SK-N-SH (cell line): ENCODE measurements around the gene UNC13B. TPM values are rescaled to one million over a fixed set of nuclear protein-coding genes. Genes with fewer than 3 reads are reported as not detected.

Experiments used
- CTCF ChIA-PET: fragments of 300-600, 350-600 bp; formaldehyde crosslinking; extraction: SDS; loops from one replicate; lab custom pipeline; 2021; lab: Yijun Ruan, JAX
- POLR2A ChIA-PET: fragments of 350-600 bp; sonication (Branson Sonifier 250); formaldehyde crosslinking; extraction: SDS; loops from one replicate; lab custom pipeline; 2020; ENCODE audit warnings: antibody characterized with exemption, inconsistent platforms; lab: Yijun Ruan, JAX
- DNase-seq: peaks from one replicate; pipeline ENCODE4 v3.0.0; 2012
- H2AFZ ChIP-seq: fragments of 200-600 bp; sonication (generic); 2 replicates; pipeline ENCODE4 v1.8.1; 2016; ENCODE audit warnings: antibody characterized with exemption, mild to moderate bottlenecking, low read depth
- H3F3A ChIP-seq: fragments of 200-600 bp; sonication (generic); replicated peaks from 2 replicates; pipeline ENCODE3; 2016; ENCODE audit warnings: antibody characterized with exemption, mild to moderate bottlenecking; ENCODE audit not compliant: insufficient read depth
- H3K27ac ChIP-seq, 2 experiments: fragments of 200-500 bp in 1 of 2; fragments of 200-600 bp in 1 of 2; sonication (Bioruptor generic) in 1 of 2; sonication (generic), shearing (Covaris generic) in 1 of 2; 2 replicates each; pipeline versions ENCODE4 v1.5.1 to v1.6.1; 2014 to 2016; ENCODE audit warnings: low read depth in 2 of 2, inconsistent platforms in 1 of 2, low read length in 1 of 2, mild to moderate bottlenecking in 1 of 2, mixed read lengths in 1 of 2
- H3K27me3 ChIP-seq: fragments of 200-600 bp; sonication (generic), shearing (Covaris generic); 2 replicates; pipeline ENCODE4 v1.6.1; 2016; ENCODE audit warnings: mixed run types; ENCODE audit not compliant: insufficient read depth
- H3K36me3 ChIP-seq, 2 experiments: fragments of 200-500 bp in 1 of 2; fragments of 200-600 bp in 1 of 2; sonication (Bioruptor generic) in 1 of 2; sonication (generic) in 1 of 2; replicated peaks in 1 of 2; 2 replicates each; pipeline versions ENCODE3 to v1.5.1; 2014 to 2016; ENCODE audit warnings: low read length in 1 of 2, mild to moderate bottlenecking in 1 of 2; ENCODE audit not compliant: insufficient read depth in 2 of 2, control insufficient read depth in 1 of 2
- H3K4me1 ChIP-seq, 2 experiments: fragments of 200-500 bp in 1 of 2; fragments of 200-600 bp in 1 of 2; sonication (Bioruptor generic) in 1 of 2; sonication (generic), shearing (Covaris generic) in 1 of 2; 2 replicates each; pipeline versions ENCODE4 v1.5.1 to v1.6.1; 2014 to 2016; ENCODE audit warnings: low read depth in 1 of 2, low read length in 1 of 2, mixed run types in 1 of 2; ENCODE audit not compliant: insufficient read depth in 2 of 2, control insufficient read depth in 1 of 2
- H3K4me2 ChIP-seq: fragments of 200-600 bp; sonication (generic), shearing (Covaris generic); 2 replicates; pipeline ENCODE4 v1.6.1; 2017; ENCODE audit warnings: mixed run types
- H3K4me3 ChIP-seq, 2 experiments: fragments of 200-500 bp in 1 of 2; fragments of 200-600 bp in 1 of 2; sonication (Bioruptor generic) in 1 of 2; sonication (generic), shearing (Covaris generic) in 1 of 2; 2 replicates each; pipeline versions ENCODE4 v1.5.1 to v1.8.1; 2014 to 2016; ENCODE audit warnings: low read depth in 2 of 2, inconsistent platforms in 1 of 2, low read length in 1 of 2, mild to moderate bottlenecking in 1 of 2, mixed read lengths in 1 of 2, moderate library complexity in 1 of 2
- H3K79me2 ChIP-seq: fragments of 200-600 bp; sonication (generic); 2 replicates; pipeline ENCODE4 v1.8.1; 2017; ENCODE audit warnings: mild to moderate bottlenecking; ENCODE audit not compliant: insufficient read depth
- H3K9ac ChIP-seq: fragments of 200-600 bp; sonication (generic); 2 replicates; pipeline ENCODE4 v1.6.1; 2017; ENCODE audit warnings: mixed run types
- H3K9me2 ChIP-seq: fragments of 200-600 bp; sonication (generic); 2 replicates; pipeline ENCODE4 v1.6.1; 2017; ENCODE audit warnings: mixed run types
- H3K9me3 ChIP-seq: fragments of 200-600 bp; sonication (generic); 2 replicates; pipeline ENCODE4 v1.6.1; 2017; ENCODE audit warnings: mixed run types, mild to moderate bottlenecking, moderate library complexity
- H4K20me1 ChIP-seq: fragments of 200-600 bp; sonication (generic); 2 replicates; pipeline ENCODE4 v1.6.1; 2017; ENCODE audit warnings: mild to moderate bottlenecking, mixed run types; ENCODE audit not compliant: insufficient read depth
- CTCF ChIP-seq: fragments of 200-600 bp; sonication (generic); IDR thresholded peaks from 2 replicates; pipeline ENCODE4 v1.6.1; 2017; ENCODE audit warnings: antibody characterized with exemption, mild to moderate bottlenecking, moderate library complexity
- ELF1 ChIP-seq: IDR thresholded peaks from 2 replicates; pipeline ENCODE4 v1.4.0; 2012
- EP300 ChIP-seq, 2 experiments: IDR thresholded peaks; 2 replicates each; pipeline versions ENCODE4 v1.4.0 to v1.6.1; 2012; ENCODE audit warnings: borderline replicate concordance in 1 of 2, low read depth in 1 of 2, low read length in 1 of 2
- EZH2phosphoT487 ChIP-seq: fragments of 200-600 bp; sonication (generic); IDR thresholded peaks from 2 replicates; pipeline ENCODE4 v1.6.1; 2017; ENCODE audit warnings: low read depth, mixed run types, mild to moderate bottlenecking, antibody characterized with exemption, moderate library complexity, borderline replicate concordance
- FOSL2 ChIP-seq: IDR thresholded peaks from 2 replicates; pipeline ENCODE4 v1.4.0; 2012; ENCODE audit warnings: low read depth, mild to moderate bottlenecking, moderate library complexity, borderline replicate concordance
- FOXM1 ChIP-seq: IDR thresholded peaks from 2 replicates; pipeline ENCODE4 v1.4.0; 2012; ENCODE audit warnings: low read depth, mild to moderate bottlenecking
- GABPA ChIP-seq: IDR thresholded peaks from 2 replicates; pipeline ENCODE4 v1.4.0; 2012; ENCODE audit warnings: low read depth, mild to moderate bottlenecking
- MEF2A ChIP-seq: IDR thresholded peaks from 2 replicates; pipeline ENCODE4 v1.4.0; 2012; ENCODE audit warnings: low read depth, borderline replicate concordance
- MXI1 ChIP-seq: IDR thresholded peaks from 2 replicates; pipeline ENCODE4 v1.6.1; 2012; ENCODE audit warnings: mild to moderate bottlenecking, low read depth, low read length, improper control_type of control experiment
- NFIC ChIP-seq: IDR thresholded peaks from 2 replicates; pipeline ENCODE4 v1.4.0; 2012; ENCODE audit warnings: borderline replicate concordance
- POLR2AphosphoS5 ChIP-seq: IDR thresholded peaks from 2 replicates; pipeline ENCODE4 v1.6.1; 2012; ENCODE audit warnings: low read depth, low read length
- RAD21 ChIP-seq: IDR thresholded peaks from 2 replicates; pipeline ENCODE4 v1.6.1; 2012; ENCODE audit warnings: mild to moderate bottlenecking, low read length
- RCOR1 ChIP-seq: fragments of 150-350 bp; IDR thresholded peaks from 2 replicates; pipeline ENCODE4 v1.6.1; 2017; ENCODE audit warnings: antibody characterized with exemption, low read length
- REST ChIP-seq: IDR thresholded peaks from 2 replicates; pipeline ENCODE4 v1.6.1; 2012; ENCODE audit warnings: mild to moderate bottlenecking, low read depth, low read length, moderate library complexity
- RXRA ChIP-seq: IDR thresholded peaks from 2 replicates; pipeline ENCODE4 v1.4.0; 2012; ENCODE audit warnings: low read depth, mild to moderate bottlenecking, borderline replicate concordance
- SMC3 ChIP-seq: IDR thresholded peaks from 2 replicates; pipeline ENCODE4 v1.6.1; 2012; ENCODE audit warnings: low read depth, low read length, improper control_type of control experiment
- TAF1 ChIP-seq: IDR thresholded peaks from 2 replicates; pipeline ENCODE4 v1.6.1; 2012; ENCODE audit warnings: low read depth, mild to moderate bottlenecking, low read length, moderate library complexity, borderline replicate concordance
- TCF12 ChIP-seq: IDR thresholded peaks from 2 replicates; pipeline ENCODE4 v1.4.0; 2012
- TEAD4 ChIP-seq: IDR thresholded peaks from 2 replicates; pipeline ENCODE4 v1.4.0; 2012; ENCODE audit warnings: mild to moderate bottlenecking, borderline replicate concordance; ENCODE audit not compliant: insufficient read depth
- ZBTB33 ChIP-seq: IDR thresholded peaks from 2 replicates; pipeline ENCODE4 v1.4.0; 2012; ENCODE audit warnings: low read depth, borderline replicate concordance
- WGBS: methylation state at CpG from one replicate; pipeline ENCODE4 v1.1.6; 2017; ENCODE audit warnings: low lambda C conversion rate; 5-methylcytosine and 5-hydroxymethylcytosine counted together
- polyA plus RNA-seq, 3 experiments: library from polyadenylated mRNA; depleted of rRNA; stranded (reverse); fragments of >200 nt; gene quantifications; 2 replicates each; pipeline ENCODE4 v1.2.3, GENCODE V29; 2012

Gene UNC13B
- polyA plus RNA-seq, 1 of the 3 experiments (the other 2 are of a cell fraction), result 8.1 TPM

- peaks cover 3 to 6% of the 10 kb centered on the region in 2 experiments for H3K36me3 ChIP-seq
- no peaks in the 10 kb centered on the region for H4K20me1 ChIP-seq
- H3K9me3 ChIP-seq, result no peaks in the 10 kb centered on the region
- no peaks in the 10 kb centered on the region for H3K9me2 ChIP-seq
- H3K27ac ChIP-seq, result no peak overlapping the region
- no peak overlapping the region for H3K9ac ChIP-seq
- H3K4me2 ChIP-seq, result no peak overlapping the region
- H3K27me3 ChIP-seq, result no peaks in the 10 kb centered on the region
- TF ChIP-seq GABPA, result no peak
- TF ChIP-seq MEF2A, result no peak
- no peak for TF ChIP-seq RCOR1
- no peak for TF ChIP-seq EZH2phosphoT487
- TF ChIP-seq ZBTB33, result no peak
- no peak for TF ChIP-seq TCF12
- no peak for TF ChIP-seq FOXM1
- no peak for TF ChIP-seq CTCF
- TF ChIP-seq SMC3, result no peak
- TF ChIP-seq TAF1, result no peak
- no peak for TF ChIP-seq FOSL2
- no peak for TF ChIP-seq NFIC
- TF ChIP-seq ELF1, result no peak
- no peak for TF ChIP-seq RAD21
- TF ChIP-seq MXI1, result no peak
- TF ChIP-seq TEAD4, result no peak
- no peak for TF ChIP-seq POLR2AphosphoS5
- no peak for TF ChIP-seq EP300 (IDR thresholded peaks at IDR 0.05; ENCODE audit: borderline replicate concordance in 1 of 2, low read depth in 1 of 2, low read length in 1 of 2)
- TF ChIP-seq REST, result no peak
- TF ChIP-seq RXRA, result no peak
- H2AFZ ChIP-seq, result no peak overlapping the region
- WGBS, result 98% methylated on average over 4 of the region's 4 CpGs
- H3K79me2 ChIP-seq, result no peaks in the 10 kb centered on the region
- DNase-seq, result no peak
- H3K4me3 ChIP-seq, result no peak overlapping the region
- no peaks in the 10 kb centered on the region for H3K4me1 ChIP-seq
- ChIA-PET POLR2A (no interaction called here), CTCF (interaction anchor here (0.6 to 1.1 kb wide), 3 partner anchors 8 to 11 kb away, joined by 3 to 4 read pairs (median 3); no protein-coding TSS in a partner anchor)
- no peaks in the 10 kb centered on the region for H3F3A ChIP-seq
Observed at GRCh38 chr9:35313916-35314315, 152.1 kb downstream of the UNC13B start.
